ENCODE measurements around the gene CYP1A2.

- TF ChIP-seq CTCF (conservative IDR thresholded peaks at IDR 0.05; ENCODE audit: low read depth, low read length) (no peak), EZH2 (IDR thresholded peaks at IDR 0.05; ENCODE audit: low read length, unreplicated experiment) (no peak), EZH2phosphoT487 (IDR thresholded peaks at IDR 0.05; ENCODE audit: borderline replicate concordance, low read length) (no peak)
Observed at GRCh38 chr15:74712311-74712710, 36.3 kb upstream of the CYP1A2 start.
